Upper lobe of right lung (tissue), 1 donor: Measurements from ENCODE around the gene ZBTB7C. TPM values are rescaled to one million over a fixed set of nuclear protein-coding genes. Genes with fewer than 3 reads are reported as not detected.

Source experiments
- ATAC-seq: fragments of 200-7000 bp; cut with Tn5 transposase; one replicate; pipeline ENCODE4 v1.9.1; 2020; ENCODE audit warnings: mild to moderate bottlenecking, moderate library complexity
- DNase-seq: peaks from one replicate; pipeline ENCODE4 v3.0.0-alpha.2; 2020
- H3K27ac ChIP-seq: fragments of 200-600 bp; one replicate; pipeline ENCODE4 v1.8.0; 2022
- H3K27me3 ChIP-seq: fragments of 200-600 bp; one replicate; pipeline ENCODE4 v1.8.0; 2022; ENCODE audit warnings: mild to moderate bottlenecking
- H3K36me3 ChIP-seq: fragments of 200-600 bp; one replicate; pipeline ENCODE4 v1.8.0; 2022
- H3K4me1 ChIP-seq: fragments of 200-600 bp; one replicate; pipeline ENCODE4 v1.8.0; 2022
- H3K4me3 ChIP-seq: fragments of 200-600 bp; one replicate; pipeline ENCODE4 v1.8.0; 2022; ENCODE audit warnings: mild to moderate bottlenecking
- H3K9me3 ChIP-seq: fragments of 200-600 bp; one replicate; pipeline ENCODE4 v1.8.0; 2022
- CTCF ChIP-seq: fragments of 200-600 bp; IDR thresholded peaks from one replicate; pipeline ENCODE4 v1.8.0; 2022; ENCODE audit warnings: antibody characterized with exemption
- intact Hi-C: fragments of 100-400 bp; cut with DNase I; formaldehyde crosslinking; loops from one replicate; pipeline ENCODE4 v1.11.0; 2022
- total RNA-seq: library from RNA; stranded (reverse); fragmentation: NEBNext Ultra II Directional; extraction: Animal tissue kit (Norgen Biotek cat#: 25700); gene quantifications from one replicate; pipeline ENCODE4 v1.2.1, GENCODE V29; 2021
- donor health status: DM: no; HTN: yes; CAD: no; lungs with severe emphysema.

ZBTB7C gene
- total RNA-seq, 1 donor from 2014 or later: 17.7 TPM

- H3K4me1 ChIP-seq: peaks cover 6% of the 10 kb centered on the region
- no peak overlapping the region for H3K4me3 ChIP-seq
- intact Hi-C loops: no loop called here
- TF ChIP-seq CTCF: no peak
- H3K27me3 ChIP-seq: no peaks in the 10 kb centered on the region
- H3K9me3 ChIP-seq: no peaks in the 10 kb centered on the region
- H3K27ac ChIP-seq: no peak overlapping the region
- DNase-seq (no peak), ATAC-seq (peak; percentile 33)
- H3K36me3 ChIP-seq: no peaks in the 10 kb centered on the region
Measured at GRCh38 chr18:48193521-48194492, 215.4 kb downstream of the ZBTB7C start.

GRCh38 chr18:48192542-48192941, 216.6 kb downstream of the ZBTB7C start:
- H3K36me3 ChIP-seq: no peaks in the 10 kb centered on the region
- TF ChIP-seq CTCF: no peak
- peaks cover 6% of the 10 kb centered on the region for H3K4me1 ChIP-seq
- no peak overlapping the region for H3K27ac ChIP-seq
- H3K4me3 ChIP-seq: no peak overlapping the region
- no peaks in the 10 kb centered on the region for H3K27me3 ChIP-seq
- H3K9me3 ChIP-seq: no peaks in the 10 kb centered on the region
- ATAC-seq (no peak), DNase-seq (no peak)
- intact Hi-C loops: no loop called here

GRCh38 chr18:48191494-48191893, 217.7 kb downstream of the ZBTB7C start:
- no peak for ATAC-seq
- intact Hi-C loops: no loop called here
- peaks cover 6% of the 10 kb centered on the region for H3K4me1 ChIP-seq

GRCh38 chr18:48190994-48191393, 218.2 kb downstream of the ZBTB7C start:
- Histone ChIP-seq H3K9me3 (no peaks in the 10 kb centered on the region), H3K4me3 (no peak overlapping the region), H3K27ac (no peak overlapping the region), H3K4me1 (peaks cover 6% of the 10 kb centered on the region), H3K27me3 (no peaks in the 10 kb centered on the region), H3K36me3 (no peaks in the 10 kb centered on the region)
- no peak for TF ChIP-seq CTCF
- DNase-seq (no peak), ATAC-seq (no peak)
- intact Hi-C loops: no loop called here

More at GRCh38 chr18:48191494-48191893, 217.7 kb downstream of the ZBTB7C start:
- DNase-seq: no peak
- Histone ChIP-seq H3K4me3 (no peak overlapping the region), H3K36me3 (no peaks in the 10 kb centered on the region), H3K27me3 (no peaks in the 10 kb centered on the region), H3K9me3 (no peaks in the 10 kb centered on the region), H3K27ac (no peak overlapping the region)
- TF ChIP-seq CTCF: no peak

- no peak overlapping the region for H3K27ac ChIP-seq
Measured at GRCh38 chr18:48188609-48189008, 220.6 kb downstream of the ZBTB7C start.

More at GRCh38 chr18:48188609-48189008, 220.6 kb downstream of the ZBTB7C start:
- no peak for ATAC-seq
- Histone ChIP-seq H3K4me3 (no peak overlapping the region), H3K36me3 (no peaks in the 10 kb centered on the region), H3K9me3 (no peaks in the 10 kb centered on the region), H3K27me3 (no peaks in the 10 kb centered on the region), H3K4me1 (no peaks in the 10 kb centered on the region)
- intact Hi-C loops: no loop called here
- DNase-seq: no peak
- no peak for TF ChIP-seq CTCF
